Iris pigment epithelial cell (primary cell): ENCODE data around the gene MYO10.

Source experiments
- DNase-seq: peaks from one replicate; pipeline ENCODE4 v3.0.0-alpha.2; 2011; ENCODE audit warnings: low read depth

MYO10 gene

DNA sequence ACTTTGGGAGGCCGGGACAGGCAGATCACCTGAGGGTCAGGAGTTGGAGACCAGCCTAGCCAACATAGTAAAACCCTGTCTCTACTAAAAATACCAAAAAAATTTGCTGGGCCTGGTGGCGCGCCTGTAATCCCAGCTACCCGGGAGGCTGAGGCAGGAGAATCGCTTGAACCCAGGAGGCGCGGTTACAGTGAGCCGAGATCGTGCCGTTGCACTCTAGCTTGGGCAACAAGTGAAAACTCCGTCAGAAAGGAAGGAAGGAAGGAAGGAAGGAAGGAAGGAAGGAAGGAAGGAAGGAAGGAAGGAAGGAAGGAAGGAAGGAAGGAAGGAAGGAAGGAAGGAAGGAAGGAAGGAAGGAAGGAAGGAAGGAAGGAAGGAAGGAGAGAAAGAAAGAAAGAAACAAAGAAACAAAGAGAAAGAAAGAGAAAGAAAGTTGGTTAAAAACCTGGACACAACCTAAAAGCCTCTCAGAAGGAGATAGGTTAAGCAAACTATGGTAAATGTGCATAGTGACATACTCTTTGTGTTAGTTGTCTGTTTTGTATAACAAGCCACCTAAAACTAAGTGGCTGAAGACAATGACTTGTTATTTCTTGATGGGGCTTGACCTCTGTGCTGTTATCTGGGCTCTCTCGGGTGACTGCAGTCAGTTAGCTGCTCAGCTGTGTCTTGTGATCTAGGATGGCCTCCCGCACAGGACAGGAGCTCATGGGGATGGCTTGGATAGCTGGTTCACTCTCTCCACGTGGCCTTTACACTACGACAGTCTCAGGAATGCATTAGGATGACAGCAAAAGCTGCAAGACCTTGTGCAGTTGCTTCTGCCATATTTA lies 8.0 kb upstream of the MYO10 start:
- no peak for DNase-seq

DNA sequence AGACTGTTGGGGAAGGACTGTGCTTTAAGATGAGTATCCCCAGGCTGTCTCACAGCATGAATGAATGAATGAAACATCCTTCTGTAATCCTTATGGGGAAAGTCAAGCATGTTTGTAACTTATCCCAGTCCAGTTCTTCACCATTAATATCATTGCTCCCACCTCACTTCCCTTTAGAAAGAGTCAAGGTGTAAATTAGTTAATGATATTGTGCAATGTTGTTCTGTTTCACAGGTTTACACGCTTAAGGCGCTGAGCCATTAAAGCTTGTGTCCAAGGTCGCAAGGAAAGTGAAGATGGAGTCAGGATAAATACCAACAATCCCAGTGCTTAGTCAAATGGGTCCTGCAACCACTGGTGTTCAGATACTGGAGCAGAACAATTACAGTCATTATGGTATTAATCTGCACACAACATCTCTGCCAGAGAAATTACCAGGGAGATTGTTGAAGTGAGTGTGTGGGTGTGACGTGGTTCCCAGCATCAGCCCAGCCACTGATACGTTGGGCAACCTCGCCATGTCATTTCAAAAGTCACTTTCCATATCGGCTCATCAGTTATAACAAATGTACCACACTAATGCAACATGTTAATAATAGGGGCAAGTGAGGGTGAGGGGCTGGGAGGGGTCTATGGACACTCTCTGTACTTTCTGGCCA lies 1.5 kb upstream of the MYO10 start:
- no peak for DNase-seq

DNA sequence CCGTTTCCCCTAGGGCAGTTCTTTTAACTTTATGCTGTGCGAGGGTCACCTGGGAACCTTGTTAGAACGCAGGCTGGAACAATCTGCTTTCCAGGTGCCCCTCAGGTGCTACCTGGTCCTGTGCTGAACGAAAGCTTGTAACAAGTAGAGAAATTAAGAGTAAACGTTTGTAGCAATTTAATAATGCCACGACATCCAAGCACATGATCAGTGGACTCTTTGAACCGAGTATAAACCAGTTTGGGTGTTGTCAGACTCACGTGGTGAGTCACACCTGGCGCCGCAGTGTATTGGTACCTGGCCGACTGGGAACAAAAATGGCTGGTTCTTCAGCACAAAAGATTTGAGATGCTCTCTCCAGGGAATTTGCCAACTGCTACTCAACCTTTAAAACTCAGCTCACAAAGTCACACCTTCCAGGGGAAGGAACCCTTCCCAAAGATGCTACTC lies 926 bp upstream of the MYO10 start:
- DNase-seq: no peak

DNA sequence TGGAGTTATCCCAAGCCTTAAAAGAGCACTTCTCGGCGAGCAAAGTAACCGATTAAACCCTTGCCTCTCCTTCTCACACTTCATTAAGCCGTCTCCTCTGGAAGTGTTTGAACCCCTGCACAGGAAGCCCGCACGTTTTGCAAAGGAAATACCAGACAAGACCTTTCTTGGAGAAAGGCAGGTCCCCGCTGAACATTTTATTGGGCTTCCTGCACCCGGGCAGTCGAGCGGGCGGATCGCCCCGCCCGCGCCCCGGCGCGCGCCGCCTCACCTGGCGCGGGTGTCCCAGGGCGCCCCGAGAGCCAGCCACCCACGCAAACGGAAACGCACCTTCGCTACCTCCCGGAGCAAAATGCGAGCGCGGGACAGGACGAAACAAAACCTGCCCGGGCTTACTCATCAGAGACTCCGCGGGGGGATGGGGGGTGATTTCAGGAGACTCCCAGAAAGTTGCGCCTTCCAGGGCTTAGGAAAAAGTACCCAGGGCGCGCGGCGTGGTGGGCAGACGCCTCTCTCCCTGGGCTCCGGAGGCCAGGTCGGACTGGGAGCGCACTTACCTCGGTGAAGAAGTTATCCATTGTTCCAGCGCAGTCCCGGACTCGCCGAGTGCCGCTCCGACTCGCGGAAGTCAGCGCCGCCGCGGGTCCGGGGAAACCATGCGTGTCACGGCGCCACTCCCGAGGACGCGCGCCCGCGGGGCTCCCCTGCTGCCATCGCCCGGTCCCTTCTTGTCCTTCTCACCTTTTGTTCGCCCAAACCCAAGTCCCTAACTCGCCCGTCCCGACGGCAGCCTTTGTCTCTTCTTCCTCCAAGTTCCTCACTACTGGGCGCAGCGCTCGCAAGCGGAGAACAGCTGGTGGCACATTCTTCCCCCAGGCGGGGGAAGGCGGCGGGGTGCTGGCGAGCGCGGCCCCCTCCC lies 598 bp downstream of the MYO10 start:
- peak; percentile 32 for DNase-seq

DNA sequence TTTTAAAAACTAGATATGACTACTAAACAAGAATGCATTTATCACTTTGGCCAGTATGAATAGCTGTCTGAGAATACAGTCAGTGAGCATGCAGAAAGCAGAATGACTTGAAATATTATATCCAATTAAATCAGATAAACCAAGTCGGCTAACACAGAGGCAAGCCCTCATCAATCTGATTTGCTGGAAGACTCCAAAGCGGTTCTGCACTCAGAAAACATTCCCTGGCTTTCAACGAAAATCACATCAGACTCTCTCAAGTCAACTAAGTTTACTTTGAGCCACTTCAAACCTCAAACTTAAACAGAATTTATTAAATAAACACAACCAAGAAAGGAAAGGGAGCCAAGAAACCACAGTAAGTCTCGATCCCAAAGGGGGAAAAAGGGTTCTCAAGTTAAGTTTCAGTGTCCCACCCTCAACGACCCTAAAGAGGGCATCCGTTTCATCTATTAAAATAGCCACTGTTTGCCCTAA lies 1.4 kb downstream of the MYO10 start:
- peak; percentile 59 for DNase-seq

DNA sequence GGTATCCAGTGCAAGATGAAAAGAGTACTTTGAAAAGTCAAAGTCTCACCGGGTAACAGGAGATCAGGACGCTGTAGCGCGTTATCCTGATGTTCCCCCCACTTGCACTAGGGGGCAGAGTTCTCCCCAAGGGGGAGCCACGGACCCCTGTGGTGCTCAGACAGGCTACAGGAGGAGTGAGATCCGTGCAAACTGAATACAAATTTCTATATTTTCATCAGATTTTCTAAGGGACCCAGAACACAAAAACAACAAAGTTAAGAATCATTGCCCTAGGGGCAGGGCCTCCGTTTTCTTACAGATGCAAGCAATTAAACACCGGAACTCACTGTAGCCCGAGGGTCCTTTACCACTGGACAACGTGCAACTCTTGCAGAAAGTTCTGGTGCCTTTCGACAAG lies 2.0 kb downstream of the MYO10 start:
- peak; percentile 78 for DNase-seq

DNA sequence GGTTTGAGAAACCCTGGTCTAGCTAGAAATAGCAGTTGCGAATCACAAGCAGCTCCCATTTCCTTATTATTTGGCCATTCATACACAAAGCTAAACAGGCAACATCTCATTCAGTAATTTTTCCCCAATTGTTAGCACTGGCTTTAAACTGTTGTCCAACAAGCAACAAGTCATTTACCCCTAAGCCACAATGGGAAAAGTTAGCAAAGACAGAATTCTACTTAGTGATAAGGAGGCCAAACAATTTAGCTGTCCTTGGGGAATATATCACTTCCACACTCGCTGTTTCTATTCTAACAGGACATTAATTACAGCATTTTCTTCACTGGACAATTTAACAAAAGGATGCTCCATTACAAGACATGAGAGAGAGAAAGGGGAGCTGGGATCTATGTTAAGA lies 2.8 kb downstream of the MYO10 start:
- DNase-seq: no peak

DNA sequence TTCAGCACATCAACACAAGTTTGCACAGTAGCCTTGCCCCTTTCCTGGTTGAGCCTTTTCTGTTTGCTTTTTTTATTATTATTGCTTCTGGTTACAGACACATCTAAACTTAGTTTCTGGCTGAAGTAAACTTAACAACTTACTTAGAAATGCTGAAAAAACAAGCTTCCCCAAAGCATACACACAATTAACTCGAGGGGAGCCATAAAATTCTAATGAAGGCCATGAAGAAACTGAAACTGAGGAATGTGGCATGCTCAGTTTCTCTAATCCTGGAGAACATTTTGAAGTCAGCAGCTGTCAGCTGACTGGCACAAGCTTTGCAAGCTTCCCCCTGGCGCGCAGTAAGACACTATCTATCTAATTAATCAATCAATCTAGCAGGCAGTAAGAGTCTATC lies 3.7 kb downstream of the MYO10 start:
- DNase-seq: no peak

DNA sequence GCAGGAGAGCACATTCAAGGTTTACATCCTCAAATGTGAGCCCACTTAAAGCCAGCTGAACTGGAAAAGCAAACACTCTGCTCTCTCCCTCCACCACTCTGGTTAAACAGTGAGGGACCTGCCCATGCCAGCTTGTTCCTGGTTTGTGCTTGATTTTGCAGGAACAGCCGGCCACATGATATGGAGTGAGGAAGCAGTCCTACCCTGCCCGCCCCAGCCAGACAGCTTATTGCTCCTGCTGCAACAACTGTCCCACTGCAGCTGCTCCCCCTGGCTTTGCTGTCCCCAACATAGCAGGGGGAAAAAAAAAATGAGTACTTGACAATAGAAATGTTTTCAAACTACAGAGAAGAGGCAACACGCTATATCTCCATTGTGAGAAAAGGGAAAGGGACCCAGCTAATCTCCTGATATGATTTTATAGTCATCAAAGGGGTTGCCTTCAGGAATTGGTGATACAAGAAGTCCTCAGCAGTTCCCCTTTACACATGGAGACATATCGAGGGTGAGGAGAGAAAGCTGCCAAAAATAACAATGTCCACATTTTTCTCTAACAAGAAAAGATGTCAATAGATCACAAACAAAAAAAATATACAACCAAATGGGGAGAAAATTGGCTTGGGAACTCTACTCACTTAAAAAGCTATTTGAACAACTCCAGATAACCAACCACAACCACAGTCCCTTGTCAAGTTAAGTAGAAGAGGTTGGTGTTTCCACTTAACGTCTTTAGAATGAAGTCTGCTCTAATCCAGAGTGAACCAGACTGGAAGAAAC lies 4.6 kb downstream of the MYO10 start:
- DNase-seq: peak; percentile 47

DNA sequence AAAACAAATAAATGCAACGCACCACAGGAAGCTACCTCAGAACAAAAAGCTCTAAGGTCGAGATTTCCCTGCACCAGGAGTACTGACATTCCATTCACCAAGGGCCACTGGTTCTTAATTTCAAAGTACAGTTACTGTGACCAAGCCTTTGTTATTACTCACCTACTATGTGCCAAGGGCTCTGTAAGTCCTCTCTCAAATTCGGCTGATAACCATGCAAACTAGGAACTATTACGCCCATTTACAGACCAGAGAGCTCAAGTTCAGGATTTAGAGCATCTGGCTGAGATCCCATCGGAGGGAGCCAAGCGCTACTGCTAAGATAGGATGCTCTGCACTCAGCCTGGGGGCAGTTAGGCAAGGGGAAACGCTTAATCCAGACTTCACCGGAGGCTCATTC lies 5.6 kb downstream of the MYO10 start:
- DNase-seq: peak; percentile 57

DNA sequence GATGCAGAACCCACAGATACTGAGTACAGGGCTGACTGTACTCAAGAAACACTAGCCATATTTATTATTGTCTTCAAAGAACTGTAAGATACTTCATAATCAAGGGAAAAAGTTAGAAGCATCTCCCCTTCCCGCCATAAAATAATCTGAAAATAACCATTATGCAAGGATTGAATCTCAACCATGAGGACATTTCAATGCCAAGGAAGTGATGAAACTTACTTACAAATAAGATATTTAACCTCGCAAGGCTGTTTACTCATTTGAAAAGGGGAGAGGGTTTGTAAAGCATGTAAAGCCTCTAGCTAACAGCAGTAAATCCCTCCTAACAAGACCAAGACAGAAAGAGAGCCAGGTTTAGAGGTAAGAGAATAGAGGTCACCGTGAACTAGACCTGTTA lies 6.3 kb downstream of the MYO10 start:
- peak; percentile 50 for DNase-seq

DNA sequence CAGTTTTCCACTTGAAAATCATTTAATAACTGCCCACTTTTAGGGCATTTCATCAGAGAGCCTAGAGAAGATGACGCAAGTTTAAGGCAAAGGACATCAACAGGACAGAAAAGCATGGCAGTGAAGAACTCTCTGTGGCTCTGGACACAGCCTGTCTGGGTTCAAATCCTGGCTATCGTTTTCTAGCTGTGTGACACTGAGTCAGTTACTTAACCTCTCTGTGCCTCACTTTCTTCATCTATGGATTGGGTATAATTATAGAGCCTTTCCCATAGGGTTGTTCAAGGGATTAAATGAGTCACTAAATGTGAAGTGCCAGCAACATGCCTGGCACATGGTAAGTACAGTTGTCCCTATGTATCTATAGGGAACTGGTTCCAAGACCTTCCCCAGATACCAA lies 6.7 kb downstream of the MYO10 start:
- no peak for DNase-seq

DNA sequence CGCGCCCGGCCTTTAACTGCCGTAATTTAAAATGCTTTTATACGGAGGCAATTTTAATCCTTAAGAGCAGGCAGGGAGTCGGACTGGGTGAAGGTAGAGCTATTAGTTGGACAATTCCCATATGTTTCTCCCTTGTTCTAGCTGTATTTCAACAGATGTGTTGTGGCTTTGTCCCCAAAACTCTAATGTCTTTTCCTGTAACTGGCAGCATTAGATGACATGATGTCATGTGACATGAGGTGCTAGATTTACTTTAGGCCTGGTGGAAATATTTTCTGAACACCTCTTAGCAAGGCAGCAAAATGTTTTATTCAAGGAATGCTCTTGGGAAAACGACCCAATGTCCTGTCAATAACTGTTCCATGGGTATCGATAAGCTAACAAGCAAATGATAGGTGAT lies 8.5 kb downstream of the MYO10 start:
- no peak for DNase-seq

DNA sequence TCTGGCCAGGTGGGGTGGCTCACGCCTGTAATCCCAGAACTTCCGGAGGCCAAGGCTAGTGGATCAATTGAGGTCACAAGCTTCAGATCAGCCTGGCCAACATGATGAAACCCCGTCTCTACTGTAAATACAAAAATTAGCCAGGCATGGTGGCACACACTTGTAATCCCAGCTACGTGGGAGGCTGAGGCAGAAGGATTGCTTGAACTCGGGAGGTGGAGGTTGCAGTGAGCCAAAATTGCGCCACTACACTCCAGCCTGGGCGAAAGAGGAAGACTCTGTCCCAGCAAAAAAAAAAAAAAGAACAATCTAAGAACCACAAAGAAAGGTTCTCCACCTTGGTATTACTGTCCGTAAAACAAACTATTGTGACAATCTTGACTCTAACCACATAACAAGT lies 9.7 kb downstream of the MYO10 start:
- no peak for DNase-seq

DNA sequence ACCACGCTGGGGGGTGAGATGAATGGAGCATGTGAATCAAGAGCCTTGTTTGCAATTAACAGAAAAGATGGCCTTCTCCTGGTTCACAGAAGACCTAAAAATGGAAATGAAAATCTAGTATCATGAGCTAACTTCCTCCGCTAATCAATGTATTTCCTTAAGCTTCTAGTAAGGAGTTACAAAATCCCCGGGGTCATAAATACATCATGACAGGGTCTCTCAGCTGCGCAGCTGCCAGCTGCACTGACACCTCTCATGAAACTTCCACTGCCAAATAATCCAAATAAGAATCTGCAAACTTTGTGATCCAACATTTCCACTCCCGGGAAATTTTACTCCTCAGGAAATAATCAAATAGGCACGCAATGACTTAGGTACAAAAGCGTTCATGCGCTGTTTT lies 11.9 kb downstream of the MYO10 start:
- no peak for DNase-seq

DNA sequence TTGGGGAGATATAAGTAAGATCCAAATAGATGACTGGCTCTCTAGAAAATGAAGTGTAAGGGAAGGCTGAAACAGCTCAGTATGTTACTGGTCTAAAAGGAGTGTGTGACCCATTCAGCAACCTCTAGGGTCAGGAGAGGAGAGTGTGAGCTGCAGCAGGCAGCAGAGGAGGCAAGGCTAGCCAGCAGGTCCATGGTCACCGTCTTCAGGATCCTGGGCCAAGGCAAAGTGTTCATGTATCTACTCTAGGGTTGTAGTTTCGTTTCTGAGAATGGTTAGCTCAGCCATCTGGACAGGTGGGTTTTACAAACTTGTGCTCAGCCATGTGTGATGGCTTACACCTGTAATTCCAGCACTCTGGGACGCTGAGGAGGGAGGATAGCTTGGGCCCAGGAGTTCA lies 13.7 kb downstream of the MYO10 start:
- no peak for DNase-seq

DNA sequence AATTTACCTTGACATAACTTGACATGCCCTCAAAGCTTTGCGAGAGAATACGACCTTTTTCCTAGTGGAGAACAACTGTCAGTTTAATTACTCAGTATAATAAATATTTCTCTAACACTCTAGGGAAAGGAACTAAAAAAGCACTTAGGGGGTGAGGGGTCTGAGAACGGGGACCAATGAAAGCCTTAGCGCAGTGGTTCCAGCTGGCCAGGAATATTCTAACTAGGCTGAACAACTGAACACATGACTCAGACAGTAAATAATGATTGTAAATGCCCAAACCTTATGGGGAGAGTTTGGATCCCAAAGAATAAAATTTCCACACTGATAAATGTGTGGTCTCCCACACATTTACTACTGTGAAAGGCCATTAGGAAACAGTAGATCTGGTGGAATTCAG lies 14.9 kb downstream of the MYO10 start:
- DNase-seq: no peak

DNA sequence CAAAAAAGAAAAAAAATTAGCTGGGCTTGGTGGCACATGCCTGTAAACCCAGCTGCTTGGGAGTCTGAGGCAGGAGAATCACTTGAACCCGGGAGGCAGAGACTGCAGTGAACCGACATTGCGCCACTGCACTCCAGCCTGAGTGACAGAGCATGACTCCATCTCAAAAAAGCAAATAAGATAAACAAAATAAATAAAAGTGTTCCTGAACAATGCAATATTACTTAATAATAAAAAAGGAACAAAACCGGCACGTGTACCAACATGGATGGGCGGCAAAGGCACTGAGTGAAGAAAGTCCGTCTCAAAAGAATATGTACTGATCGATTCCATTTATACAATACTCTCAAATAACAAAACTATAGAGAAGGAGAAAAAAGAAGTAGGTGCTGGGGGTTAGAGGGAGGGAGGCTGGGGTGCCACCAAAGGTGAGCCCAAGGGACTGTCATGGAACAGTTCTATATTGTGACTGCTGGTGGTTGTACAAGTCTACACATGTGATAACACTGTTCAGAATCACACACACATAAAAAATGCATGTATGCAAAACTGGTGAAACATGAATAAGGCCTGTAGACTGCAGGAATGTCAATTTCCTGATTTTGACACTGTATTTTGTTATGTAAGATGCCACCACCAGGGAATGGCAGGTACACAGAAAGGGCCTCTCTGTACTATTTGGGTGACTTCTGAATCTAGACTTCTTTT lies 15.8 kb downstream of the MYO10 start:
- DNase-seq: no peak

DNA sequence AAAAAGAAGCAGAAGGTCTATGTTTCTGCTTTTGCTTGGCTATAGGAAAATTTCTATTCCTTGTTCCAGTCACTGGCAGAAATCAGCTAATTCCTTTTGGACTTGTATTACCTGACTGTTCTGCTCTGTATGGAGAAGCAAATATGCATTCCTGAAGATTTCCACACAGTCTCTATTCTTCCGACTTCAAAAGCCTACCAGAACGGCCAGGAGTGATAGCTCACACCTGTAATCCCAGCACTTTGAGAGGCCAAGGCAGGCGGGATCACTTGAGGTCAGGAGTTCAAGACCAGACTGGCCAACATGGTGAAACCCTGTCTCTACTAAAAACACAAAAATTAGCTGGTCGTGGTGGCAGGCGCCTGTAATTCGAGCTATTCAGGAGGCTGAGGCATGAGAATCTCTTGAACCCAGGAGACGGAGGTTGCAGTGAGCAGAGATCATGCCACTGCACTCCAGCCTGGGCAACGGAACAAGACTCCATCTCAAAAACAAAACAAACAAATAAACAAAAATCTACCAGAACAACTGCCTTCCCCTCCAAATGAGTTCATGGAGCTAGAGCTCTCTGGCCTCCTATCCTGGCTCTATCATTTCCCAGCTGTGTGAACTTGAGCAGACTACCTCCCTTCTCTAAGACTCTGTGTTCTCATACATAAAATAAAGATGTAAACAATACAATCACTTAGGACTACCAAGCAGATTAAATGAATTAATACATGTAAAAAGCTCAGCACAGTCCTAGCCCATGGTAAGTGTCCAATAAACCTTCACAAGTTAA lies 17.0 kb downstream of the MYO10 start:
- no peak for DNase-seq

DNA sequence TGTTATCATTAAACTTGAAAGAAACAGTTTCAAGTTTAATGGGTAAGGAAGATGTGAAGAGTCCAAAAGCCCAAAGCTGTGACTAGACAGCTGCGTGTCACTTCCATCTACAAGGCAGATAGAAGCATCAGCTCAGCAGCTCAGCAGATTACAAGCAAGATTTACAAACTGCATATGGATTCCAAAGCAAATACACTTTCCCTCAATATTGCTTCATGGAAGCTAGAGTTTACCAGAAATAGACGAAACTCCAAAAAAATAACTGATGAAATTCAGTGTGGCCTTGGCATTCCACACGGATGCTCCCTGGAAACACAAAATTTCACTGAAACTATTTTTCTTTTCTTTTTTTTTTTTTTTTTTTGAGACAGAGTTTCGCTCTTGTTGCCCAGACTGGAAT lies 17.9 kb downstream of the MYO10 start:
- no peak for DNase-seq
